SK-N-SH (cell line): Measurements from ENCODE around the gene SLC17A2.

Source experiments
- CTCF ChIP-seq: fragments of 200-600 bp; sonication (generic); IDR thresholded peaks from 2 replicates; pipeline ENCODE4 v1.6.1; 2017; ENCODE audit warnings: antibody characterized with exemption, mild to moderate bottlenecking, moderate library complexity
- EP300 ChIP-seq, 2 experiments: IDR thresholded peaks; 2 replicates each; pipeline versions ENCODE4 v1.4.0 to v1.6.1; 2012; ENCODE audit warnings: borderline replicate concordance in 1 of 2, low read depth in 1 of 2, low read length in 1 of 2
- GABPA ChIP-seq: IDR thresholded peaks from 2 replicates; pipeline ENCODE4 v1.4.0; 2012; ENCODE audit warnings: low read depth, mild to moderate bottlenecking
- MEF2A ChIP-seq: IDR thresholded peaks from 2 replicates; pipeline ENCODE4 v1.4.0; 2012; ENCODE audit warnings: low read depth, borderline replicate concordance
- NRF1 ChIP-seq: IDR thresholded peaks from 2 replicates; pipeline ENCODE4 v1.6.1; 2012; ENCODE audit warnings: low read depth, mild to moderate bottlenecking, low read length
- POLR2AphosphoS5 ChIP-seq: IDR thresholded peaks from 2 replicates; pipeline ENCODE4 v1.6.1; 2012; ENCODE audit warnings: low read depth, low read length
- TF ChIP-seq, protein P1 (sequence below): IDR thresholded peaks from 2 replicates; pipeline ENCODE4 v1.6.1; 2012; ENCODE audit warnings: mild to moderate bottlenecking, low read depth, low read length, moderate library complexity

- TF ChIP-seq POLR2AphosphoS5 = no peak
- no peak for TF ChIP-seq CTCF
- no peak for TF ChIP-seq NRF1
- no peak for TF ChIP-seq GABPA
- no peak for TF ChIP-seq MEF2A
- TF ChIP-seq EP300 (IDR thresholded peaks at IDR 0.05; ENCODE audit: borderline replicate concordance in 1 of 2, low read depth in 1 of 2, low read length in 1 of 2) = no peak
- TF ChIP-seq, protein P1, sequence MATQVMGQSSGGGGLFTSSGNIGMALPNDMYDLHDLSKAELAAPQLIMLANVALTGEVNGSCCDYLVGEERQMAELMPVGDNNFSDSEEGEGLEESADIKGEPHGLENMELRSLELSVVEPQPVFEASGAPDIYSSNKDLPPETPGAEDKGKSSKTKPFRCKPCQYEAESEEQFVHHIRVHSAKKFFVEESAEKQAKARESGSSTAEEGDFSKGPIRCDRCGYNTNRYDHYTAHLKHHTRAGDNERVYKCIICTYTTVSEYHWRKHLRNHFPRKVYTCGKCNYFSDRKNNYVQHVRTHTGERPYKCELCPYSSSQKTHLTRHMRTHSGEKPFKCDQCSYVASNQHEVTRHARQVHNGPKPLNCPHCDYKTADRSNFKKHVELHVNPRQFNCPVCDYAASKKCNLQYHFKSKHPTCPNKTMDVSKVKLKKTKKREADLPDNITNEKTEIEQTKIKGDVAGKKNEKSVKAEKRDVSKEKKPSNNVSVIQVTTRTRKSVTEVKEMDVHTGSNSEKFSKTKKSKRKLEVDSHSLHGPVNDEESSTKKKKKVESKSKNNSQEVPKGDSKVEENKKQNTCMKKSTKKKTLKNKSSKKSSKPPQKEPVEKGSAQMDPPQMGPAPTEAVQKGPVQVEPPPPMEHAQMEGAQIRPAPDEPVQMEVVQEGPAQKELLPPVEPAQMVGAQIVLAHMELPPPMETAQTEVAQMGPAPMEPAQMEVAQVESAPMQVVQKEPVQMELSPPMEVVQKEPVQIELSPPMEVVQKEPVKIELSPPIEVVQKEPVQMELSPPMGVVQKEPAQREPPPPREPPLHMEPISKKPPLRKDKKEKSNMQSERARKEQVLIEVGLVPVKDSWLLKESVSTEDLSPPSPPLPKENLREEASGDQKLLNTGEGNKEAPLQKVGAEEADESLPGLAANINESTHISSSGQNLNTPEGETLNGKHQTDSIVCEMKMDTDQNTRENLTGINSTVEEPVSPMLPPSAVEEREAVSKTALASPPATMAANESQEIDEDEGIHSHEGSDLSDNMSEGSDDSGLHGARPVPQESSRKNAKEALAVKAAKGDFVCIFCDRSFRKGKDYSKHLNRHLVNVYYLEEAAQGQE = no peak
Observed at GRCh38 chr6:25896252-25896651, 34.2 kb downstream of the SLC17A2 start.
